ENCODE results near the gene EFCAB7. TPM values are rescaled to one million over a fixed set of nuclear protein-coding genes. Genes with fewer than 3 reads are reported as not detected.

The EFCAB7 gene
- total and polyA plus RNA-seq, 12 donors: 2.5 to 16.7 (median 6.3) TPM

GRCh38 chr1:63595435-63595834 is 72.1 kb downstream of the EFCAB7 start:
- DNase-seq: no peak
- Histone ChIP-seq H3K36me3 (replicated peaks in 1 of 2) (no peaks in the 10 kb centered on the region), H3K27ac (no peak overlapping the region), H3K4me1 (replicated peaks in 1 of 2) (peaks cover 18 to 22% of the 10 kb centered on the region in 2 donors), H3K9me3 (replicated peaks in 1 of 3) (no peaks in the 10 kb centered on the region), H3K27me3 (no peaks in the 10 kb centered on the region), H3K4me3 (no peak overlapping the region)
- 96 to 100% (median 99%) methylated on average over 1 of the region's 1 CpG for WGBS, 4 donors
- intact Hi-C loops (cut with DNase I): no loop called here
- TF ChIP-seq POLR2A (IDR thresholded peaks at IDR 0.05) (no peak), CTCF (IDR thresholded peaks at IDR 0.05) (no peak)

GRCh38 chr1:63599799-63600198 is 76.5 kb downstream of the EFCAB7 start:
- Histone ChIP-seq H3K36me3 (replicated peaks in 1 of 2) (no peaks in the 10 kb centered on the region), H3K27ac (no peak overlapping the region), H3K4me1 (replicated peaks in 1 of 2) (peaks cover 10 to 15% of the 10 kb centered on the region in 2 donors), H3K4me3 (no peak overlapping the region), H3K9me3 (replicated peaks in 1 of 3) (no peaks in the 10 kb centered on the region), H3K27me3 (no peaks in the 10 kb centered on the region)
- DNase-seq: no peak
- TF ChIP-seq POLR2A (IDR thresholded peaks at IDR 0.05) (no peak), CTCF (IDR thresholded peaks at IDR 0.05) (no peak)
- 88 to 93% (median 90%) methylated on average over 5 of the region's 5 CpGs for WGBS, 4 donors
- intact Hi-C loops (cut with DNase I): no loop called here

GRCh38 chr1:63600248-63600647 is 76.9 kb downstream of the EFCAB7 start:
- Histone ChIP-seq H3K27me3 (no peaks in the 10 kb centered on the region), H3K9me3 (replicated peaks in 1 of 3) (no peaks in the 10 kb centered on the region), H3K4me1 (replicated peaks in 1 of 2) (peaks cover 7 to 15% of the 10 kb centered on the region in 2 donors), H3K4me3 (no peak overlapping the region), H3K36me3 (replicated peaks in 1 of 2) (no peaks in the 10 kb centered on the region), H3K27ac (no peak overlapping the region)
- no peak for DNase-seq
- TF ChIP-seq CTCF (IDR thresholded peaks at IDR 0.05) (no peak), POLR2A (IDR thresholded peaks at IDR 0.05) (no peak)
- intact Hi-C loops (cut with DNase I): no loop called here
- 48 to 55% (median 54%) methylated on average over 5 of the region's 5 CpGs for WGBS, 4 donors

- 80 to 86% (median 83%) methylated on average over 3 of the region's 3 CpGs for WGBS, 4 donors
- H3K36me3 ChIP-seq (replicated peaks in 1 of 2): no peaks in the 10 kb centered on the region
- intact Hi-C loops (cut with DNase I): no loop called here
- no peak overlapping the region for H3K27ac ChIP-seq
- no peak for DNase-seq
- H3K4me1 ChIP-seq (replicated peaks in 1 of 2): peaks cover 7% of the 10 kb centered on the region in 2 donors
- no peaks in the 10 kb centered on the region for H3K27me3 ChIP-seq
- TF ChIP-seq CTCF (IDR thresholded peaks at IDR 0.05) (no peak), POLR2A (IDR thresholded peaks at IDR 0.05) (no peak)
- H3K9me3 ChIP-seq (replicated peaks in 1 of 3): no peaks in the 10 kb centered on the region
- H3K4me3 ChIP-seq: no peak overlapping the region
Measured at GRCh38 chr1:63601061-63601460, 77.7 kb downstream of the EFCAB7 start.
